Mucosa of descending colon (tissue), 3 donors: ENCODE data around the gene MCCC2. TPM values are rescaled to one million over a fixed set of nuclear protein-coding genes. Genes with fewer than 3 reads are reported as not detected.

Experiments
- ATAC-seq: fragments of 200-7000 bp; cut with Tn5 transposase; one replicate; pipeline ENCODE4 v1.9.1; 2020; ENCODE audit warnings: mild to moderate bottlenecking, moderate library complexity
- DNase-seq, 3 donors: peaks; one replicate each; pipeline ENCODE4 v3.0.0-alpha.2; 2020
- H3K36me3 ChIP-seq: fragments of 200-600 bp; one replicate; pipeline ENCODE4 v1.8.0; 2021; ENCODE audit warnings: low read depth, mild to moderate bottlenecking
- H3K4me1 ChIP-seq: fragments of 200-600 bp; one replicate; pipeline ENCODE4 v1.8.0; 2021; ENCODE audit warnings: low read depth, mild to moderate bottlenecking
- H3K4me3 ChIP-seq: fragments of 200-600 bp; one replicate; pipeline ENCODE4 v1.8.0; 2021; ENCODE audit warnings: mild to moderate bottlenecking
- H3K9me3 ChIP-seq: fragments of 200-600 bp; one replicate; pipeline ENCODE4 v1.8.0; 2021; ENCODE audit warnings: mild to moderate bottlenecking
- CTCF ChIP-seq: fragments of 200-600 bp; IDR thresholded peaks from one replicate; pipeline ENCODE4 v1.8.0; 2022; ENCODE audit warnings: antibody characterized with exemption, mild to moderate bottlenecking
- intact Hi-C, 2 donors: fragments of 100-400 bp; cut with DNase I in 1 of 2; cut with micrococcal nuclease in 1 of 2; formaldehyde crosslinking; loops; one replicate each; pipeline versions ENCODE4 v1.11.0 to v1.11.1; 2022; cut with DNase I, micrococcal nuclease
- total RNA-seq, 3 donors: library from RNA; stranded (reverse); fragmentation: NEBNext Ultra II Directional in 2 of 3; extraction: Animal tissue kit (Norgen Biotek cat#: 25700) in 2 of 3; gene quantifications; one replicate each; pipeline versions ENCODE4 v1.2.1 to v1.2.4, GENCODE V29; 2021 to 2023
- donor health status: DM: no; HTN: no; CAD: no; lungs with moderate emphysema.
- donor health status: DM: no; HTN: no; CAD: no.
- donor health status: DM: no; HTN: yes; CAD: no.

Gene MCCC2
- total RNA-seq, 3 donors from 2014 or later: 32.3 to 63.8 (median 54.0) TPM

- DNase-seq (no peak), ATAC-seq (no peak)
- no peak for TF ChIP-seq CTCF
- Histone ChIP-seq H3K4me3 (no peak overlapping the region), H3K9me3 (no peaks in the 10 kb centered on the region), H3K36me3 (no peaks in the 10 kb centered on the region), H3K4me1 (no peaks in the 10 kb centered on the region)
- intact Hi-C loops: no loop called here
Observed at GRCh38 chr5:71681296-71681695, 94.2 kb downstream of the MCCC2 start.

- TF ChIP-seq CTCF: no peak
- Histone ChIP-seq H3K36me3 (no peaks in the 10 kb centered on the region), H3K4me3 (no peak overlapping the region), H3K9me3 (no peaks in the 10 kb centered on the region), H3K4me1 (no peaks in the 10 kb centered on the region)
- no peak for DNase-seq
- intact Hi-C loops: no loop called here
- ATAC-seq: peak; percentile 62
Observed at GRCh38 chr5:71684309-71684708, 97.2 kb downstream of the MCCC2 start.

DNA sequence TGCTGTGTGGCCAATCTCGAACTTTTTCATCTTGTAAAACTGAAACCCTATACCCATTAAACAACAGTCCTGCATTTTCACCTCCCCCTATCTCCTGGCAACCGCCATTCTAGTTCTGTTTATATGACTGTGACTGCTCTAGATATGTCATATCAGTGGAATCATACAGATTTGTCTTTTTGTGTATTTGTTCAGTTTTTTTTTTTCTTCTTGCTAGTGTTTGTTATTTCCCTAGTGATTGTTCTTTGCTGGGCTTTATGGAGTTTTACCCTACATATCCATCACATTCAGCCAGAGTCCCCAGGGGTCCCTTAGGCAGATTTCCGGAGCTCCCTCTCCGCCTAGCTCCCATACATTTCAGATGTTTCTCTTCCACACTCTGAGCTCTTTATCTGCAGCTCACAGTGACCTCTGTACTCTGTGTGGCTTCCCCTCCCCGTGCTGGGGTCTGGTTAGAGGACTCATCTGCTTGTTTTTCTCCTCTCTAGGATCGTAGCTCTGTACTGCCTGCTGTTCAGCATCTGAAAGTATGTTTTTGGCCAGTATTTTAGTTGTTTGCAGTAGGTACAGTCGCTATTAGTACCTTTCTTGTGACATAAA, 106.8 kb downstream of the MCCC2 start:
- Histone ChIP-seq H3K36me3 (no peaks in the 10 kb centered on the region), H3K9me3 (no peaks in the 10 kb centered on the region), H3K4me1 (no peaks in the 10 kb centered on the region), H3K4me3 (no peak overlapping the region)
- DNase-seq: no peak
- intact Hi-C loops: no loop called here
- ATAC-seq: peak; percentile 37
- no peak for TF ChIP-seq CTCF

DNA sequence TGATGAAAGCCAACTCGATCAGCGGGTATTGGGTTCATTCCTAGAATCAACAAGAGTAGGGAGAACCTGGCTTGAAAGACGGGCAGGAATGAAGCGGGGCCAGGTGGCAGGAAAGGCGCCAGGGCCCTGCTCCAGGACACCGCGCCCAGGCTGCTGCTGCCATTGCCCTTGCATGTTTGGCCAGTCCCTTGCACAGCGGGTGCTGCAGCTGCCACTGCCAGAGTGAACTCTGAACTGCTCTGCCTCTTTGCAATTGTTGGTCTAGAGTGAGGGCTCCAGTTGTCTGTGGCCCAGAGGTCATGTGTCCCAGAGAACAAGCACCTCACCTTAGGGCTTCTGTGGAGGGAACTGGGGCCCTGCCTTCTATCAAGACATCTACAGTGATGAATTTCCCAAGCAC, 107.9 kb downstream of the MCCC2 start:
- peak; percentile 58 for ATAC-seq

DNA sequence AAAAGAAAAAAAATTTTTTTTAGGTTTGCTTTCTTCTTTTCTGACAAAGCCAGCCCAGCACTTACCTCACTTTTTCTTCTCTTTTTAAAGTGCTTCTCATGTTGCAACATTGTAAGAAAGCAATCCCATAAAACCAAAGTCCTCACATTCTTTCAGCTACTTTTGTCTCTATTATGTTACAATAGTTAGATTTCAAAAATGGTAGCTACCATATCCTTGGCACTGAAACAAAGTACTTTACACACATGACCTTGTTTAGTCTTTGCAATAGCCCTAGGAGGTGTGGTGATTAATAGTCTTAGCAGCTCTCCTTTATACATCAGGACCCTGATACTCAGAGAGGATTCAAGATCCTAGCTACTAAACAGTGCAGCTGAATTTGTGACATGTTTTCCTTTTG, 108.5 kb downstream of the MCCC2 start:
- DNase-seq (no peak), ATAC-seq (peak; percentile 17)
- Histone ChIP-seq H3K4me1 (no peaks in the 10 kb centered on the region), H3K9me3 (no peaks in the 10 kb centered on the region), H3K36me3 (no peaks in the 10 kb centered on the region), H3K4me3 (no peak overlapping the region)
- TF ChIP-seq CTCF: no peak
- intact Hi-C loops: no loop called here

More for the DNA sequence above, 107.9 kb downstream of the MCCC2 start:
- H3K4me1 ChIP-seq: no peaks in the 10 kb centered on the region
- intact Hi-C loops: no loop called here
- no peak for TF ChIP-seq CTCF
- H3K36me3 ChIP-seq: no peaks in the 10 kb centered on the region
- peak in 1 of 3 donors; percentile 34 for DNase-seq
- no peak overlapping the region for H3K4me3 ChIP-seq
- H3K9me3 ChIP-seq: no peaks in the 10 kb centered on the region

DNA sequence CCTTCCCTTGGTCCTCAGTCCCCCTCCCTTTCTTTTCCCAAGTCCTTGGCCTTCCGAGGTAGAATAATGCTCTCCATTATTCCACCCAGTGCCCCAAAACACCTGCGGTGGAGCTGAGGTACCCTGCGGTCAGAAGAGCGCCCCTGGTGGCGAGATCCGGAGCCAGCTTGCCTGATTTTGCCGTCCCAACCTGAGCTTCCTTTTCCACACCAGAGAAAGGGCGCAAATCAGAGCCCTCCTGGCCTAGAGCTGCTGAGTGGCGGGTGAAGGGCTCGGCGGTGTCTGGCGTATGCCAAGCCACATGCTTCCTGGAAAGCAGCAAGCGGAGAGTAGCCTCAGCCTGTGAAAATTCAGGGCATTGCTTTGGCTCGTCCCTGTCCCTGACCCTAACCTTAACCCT, 110.8 kb downstream of the MCCC2 start:
- TF ChIP-seq CTCF: no peak

More for the DNA sequence above, 110.8 kb downstream of the MCCC2 start:
- DNase-seq (no peak), ATAC-seq (no peak)
- no peaks in the 10 kb centered on the region for H3K36me3 ChIP-seq
- H3K4me3 ChIP-seq: no peak overlapping the region
- intact Hi-C loops: no loop called here
- H3K9me3 ChIP-seq: no peaks in the 10 kb centered on the region
- no peaks in the 10 kb centered on the region for H3K4me1 ChIP-seq
